WTC11 (cell line): ENCODE data around the gene EXO5. TPM values are rescaled to one million over a fixed set of nuclear protein-coding genes. Genes with fewer than 3 reads are reported as not detected.

Source experiments
- ATAC-seq: fragments of 200-7000 bp; cut with Tn5 transposase; 2 replicates; pipeline ENCODE4 v1.10.0; 2021; ENCODE audit warnings: mild to moderate bottlenecking, moderate library complexity
- CTCF ChIA-PET: fragments of 300-600 bp; sonication (Branson Sonifier 250); formaldehyde crosslinking; loops from one replicate; lab custom pipeline; 2021; ENCODE audit warnings: antibody characterized with exemption; lab: Charles Lee
- POLR2A ChIA-PET: fragments of 350-600 bp; sonication (Branson Sonifier 250); formaldehyde crosslinking; loops from one replicate; lab custom pipeline; 2021; ENCODE audit warnings: antibody characterized with exemption; lab: Charles Lee
- DNase-seq: peaks from one replicate; pipeline ENCODE4 v3.0.0; 2021; ENCODE audit warnings: low spot score
- H3K27ac Mint-ChIP-seq: 2 replicates; pipeline ENCODE4 v1.8.0; 2021; ENCODE audit warnings: mixed read lengths
- H3K27me3 Mint-ChIP-seq: 2 replicates; pipeline ENCODE4 v1.8.0; 2021; ENCODE audit warnings: low read depth, mild to moderate bottlenecking, moderate library complexity, mixed read lengths
- H3K36me3 Mint-ChIP-seq: 2 replicates; pipeline ENCODE4 v1.8.0; 2021; ENCODE audit warnings: mixed read lengths
- H3K4me1 Mint-ChIP-seq: 2 replicates; pipeline ENCODE4 v1.8.0; 2022; ENCODE audit warnings: mixed read lengths
- H3K4me3 Mint-ChIP-seq: 2 replicates; pipeline ENCODE4 v1.8.0; 2021; ENCODE audit warnings: mild to moderate bottlenecking, moderate library complexity, mixed read lengths
- H3K9me3 Mint-ChIP-seq: 2 replicates; pipeline ENCODE4 v1.8.0; 2021; ENCODE audit warnings: mixed read lengths
- CDX4 ChIP-seq: fragments of 250-450 bp; sonication (Bioruptor Pico); IDR thresholded peaks from 2 replicates; pipeline ENCODE4 v1.9.0; 2021; ENCODE audit warnings: moderate library complexity, mild to moderate bottlenecking, inconsistent platforms, borderline replicate concordance
- FOXJ3 ChIP-seq: sonication (generic); formaldehyde crosslinking; IDR thresholded peaks from 2 replicates; pipeline ENCODE4 v1.9.0; 2021; ENCODE audit warnings: missing genetic modification reagents, mild to moderate bottlenecking, borderline replicate concordance
- FOXK1 ChIP-seq: sonication (generic); formaldehyde crosslinking; IDR thresholded peaks from 2 replicates; pipeline ENCODE4 v1.8.0; 2022; ENCODE audit warnings: mild to moderate bottlenecking, moderate library complexity, missing genetic modification reagents
- FOXP1 ChIP-seq: sonication (generic); formaldehyde crosslinking; IDR thresholded peaks from 2 replicates; pipeline ENCODE4 v1.8.0; 2022; ENCODE audit warnings: missing genetic modification reagents, mild to moderate bottlenecking, moderate library complexity, borderline replicate concordance
- GTF2I ChIP-seq: fragments of 250-450 bp; sonication (Bioruptor Pico); conservative IDR thresholded peaks from 2 replicates; pipeline ENCODE4 v1.4.0; 2021; ENCODE audit warnings: mild to moderate bottlenecking
- HMGA2 ChIP-seq: fragments of 250-450 bp; sonication (Bioruptor Pico); IDR thresholded peaks from 2 replicates; pipeline ENCODE4 v1.4.0; 2021; ENCODE audit warnings: mild to moderate bottlenecking, moderate library complexity
- JUN ChIP-seq: sonication (generic); formaldehyde crosslinking; IDR thresholded peaks from 2 replicates; pipeline ENCODE4 v1.8.0; 2023; ENCODE audit warnings: mild to moderate bottlenecking, missing genetic modification reagents
- MLX ChIP-seq: sonication (generic); formaldehyde crosslinking; IDR thresholded peaks from 2 replicates; pipeline ENCODE4 v1.8.1; 2023; ENCODE audit warnings: mild to moderate bottlenecking, missing genetic modification reagents, moderate library complexity
- NFATC4 ChIP-seq: fragments of 250-450 bp; sonication (Bioruptor Pico); IDR thresholded peaks from 2 replicates; pipeline ENCODE4 v1.9.0; 2021; ENCODE audit warnings: mild to moderate bottlenecking
- NFE2L1 ChIP-seq: sonication (generic); formaldehyde crosslinking; IDR thresholded peaks from 2 replicates; pipeline ENCODE4 v1.8.1; 2023; ENCODE audit warnings: missing genetic modification reagents
- OVOL2 ChIP-seq: fragments of 250-450 bp; sonication (Bioruptor Pico); IDR thresholded peaks from 2 replicates; pipeline ENCODE4 v1.9.0; 2021; ENCODE audit warnings: mild to moderate bottlenecking, borderline replicate concordance
- TEAD4 ChIP-seq: sonication (generic); formaldehyde crosslinking; IDR thresholded peaks from 2 replicates; pipeline ENCODE4 v1.8.0; 2022; ENCODE audit warnings: mild to moderate bottlenecking, missing genetic modification reagents
- ZBTB43 ChIP-seq: sonication (generic); formaldehyde crosslinking; IDR thresholded peaks from 2 replicates; pipeline ENCODE4 v1.8.1; 2023; ENCODE audit warnings: mild to moderate bottlenecking, missing genetic modification reagents
- ZNF219 ChIP-seq: sonication (generic); formaldehyde crosslinking; IDR thresholded peaks from 2 replicates; pipeline ENCODE4 v1.8.0; 2023; ENCODE audit warnings: missing genetic modification reagents, mild to moderate bottlenecking, borderline replicate concordance
- ZNF416 ChIP-seq: fragments of 250-450 bp; sonication (Bioruptor Pico); IDR thresholded peaks from 2 replicates; pipeline ENCODE4 v1.9.0; 2021; ENCODE audit warnings: mild to moderate bottlenecking, inconsistent platforms
- total RNA-seq: library from RNA; stranded (reverse); gene quantifications from 3 replicates; pipeline ENCODE4 v1.2.3, GENCODE V29; 2021
- TF ChIP-seq, protein P1 (sequence below): fragments of 200-600 bp; IDR thresholded peaks from 2 replicates; pipeline ENCODE4 v1.8.0; 2022; ENCODE audit warnings: antibody characterized with exemption
- TF ChIP-seq, protein P2 (sequence below): sonication (generic); formaldehyde crosslinking; IDR thresholded peaks from 2 replicates; pipeline ENCODE4 v1.8.1; 2022; ENCODE audit warnings: mild to moderate bottlenecking, moderate library complexity, missing genetic modification reagents
- TF ChIP-seq, protein P3 (sequence below): sonication (generic); formaldehyde crosslinking; IDR thresholded peaks from 2 replicates; pipeline ENCODE4 v1.8.0; 2022; ENCODE audit warnings: mild to moderate bottlenecking, missing genetic modification reagents
- TF ChIP-seq, protein P4 (sequence below): sonication (generic); formaldehyde crosslinking; IDR thresholded peaks from 2 replicates; pipeline ENCODE4 v1.8.1; 2023; ENCODE audit warnings: mild to moderate bottlenecking, missing genetic modification reagents

Gene EXO5
- total RNA-seq, 1 experiment from 2014 or later: 5.5 TPM

DNA sequence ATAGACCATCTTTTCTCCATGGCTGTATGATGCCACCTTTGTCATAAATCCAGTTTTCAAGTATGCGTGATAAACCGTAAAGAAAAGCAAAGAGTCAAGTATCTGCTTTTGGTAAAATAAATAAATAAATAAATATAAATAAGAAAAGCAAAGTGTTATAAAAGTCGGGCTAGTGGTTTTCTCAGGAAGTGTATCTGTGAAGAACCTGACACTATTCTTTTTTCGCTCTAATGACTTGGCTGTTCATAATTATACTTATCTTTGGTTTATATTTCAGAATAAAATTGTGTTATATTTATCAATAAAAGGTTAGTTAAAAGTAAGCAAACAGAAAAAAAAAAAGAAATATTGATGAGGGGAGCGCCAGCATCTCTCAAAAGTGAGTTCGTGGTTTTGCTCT, 594 bp upstream of the EXO5 start (continued):
- TF ChIP-seq, protein P1, sequence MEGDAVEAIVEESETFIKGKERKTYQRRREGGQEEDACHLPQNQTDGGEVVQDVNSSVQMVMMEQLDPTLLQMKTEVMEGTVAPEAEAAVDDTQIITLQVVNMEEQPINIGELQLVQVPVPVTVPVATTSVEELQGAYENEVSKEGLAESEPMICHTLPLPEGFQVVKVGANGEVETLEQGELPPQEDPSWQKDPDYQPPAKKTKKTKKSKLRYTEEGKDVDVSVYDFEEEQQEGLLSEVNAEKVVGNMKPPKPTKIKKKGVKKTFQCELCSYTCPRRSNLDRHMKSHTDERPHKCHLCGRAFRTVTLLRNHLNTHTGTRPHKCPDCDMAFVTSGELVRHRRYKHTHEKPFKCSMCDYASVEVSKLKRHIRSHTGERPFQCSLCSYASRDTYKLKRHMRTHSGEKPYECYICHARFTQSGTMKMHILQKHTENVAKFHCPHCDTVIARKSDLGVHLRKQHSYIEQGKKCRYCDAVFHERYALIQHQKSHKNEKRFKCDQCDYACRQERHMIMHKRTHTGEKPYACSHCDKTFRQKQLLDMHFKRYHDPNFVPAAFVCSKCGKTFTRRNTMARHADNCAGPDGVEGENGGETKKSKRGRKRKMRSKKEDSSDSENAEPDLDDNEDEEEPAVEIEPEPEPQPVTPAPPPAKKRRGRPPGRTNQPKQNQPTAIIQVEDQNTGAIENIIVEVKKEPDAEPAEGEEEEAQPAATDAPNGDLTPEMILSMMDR: no peak
- no peak for TF ChIP-seq ZNF219
- TF ChIP-seq JUN: no peak
- no peak for TF ChIP-seq FOXJ3 (CRISPR knock-in tag)
- TF ChIP-seq CDX4 (CRISPR knock-in tag): no peak
- no peak for TF ChIP-seq GTF2I (CRISPR knock-in tag)
- TF ChIP-seq, protein P2, sequence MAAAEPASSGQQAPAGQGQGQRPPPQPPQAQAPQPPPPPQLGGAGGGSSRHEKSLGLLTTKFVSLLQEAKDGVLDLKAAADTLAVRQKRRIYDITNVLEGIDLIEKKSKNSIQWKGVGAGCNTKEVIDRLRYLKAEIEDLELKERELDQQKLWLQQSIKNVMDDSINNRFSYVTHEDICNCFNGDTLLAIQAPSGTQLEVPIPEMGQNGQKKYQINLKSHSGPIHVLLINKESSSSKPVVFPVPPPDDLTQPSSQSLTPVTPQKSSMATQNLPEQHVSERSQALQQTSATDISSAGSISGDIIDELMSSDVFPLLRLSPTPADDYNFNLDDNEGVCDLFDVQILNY (CRISPR knock-in tag): no peak
- TF ChIP-seq, all 79 proteins: peak for 0

DNA sequence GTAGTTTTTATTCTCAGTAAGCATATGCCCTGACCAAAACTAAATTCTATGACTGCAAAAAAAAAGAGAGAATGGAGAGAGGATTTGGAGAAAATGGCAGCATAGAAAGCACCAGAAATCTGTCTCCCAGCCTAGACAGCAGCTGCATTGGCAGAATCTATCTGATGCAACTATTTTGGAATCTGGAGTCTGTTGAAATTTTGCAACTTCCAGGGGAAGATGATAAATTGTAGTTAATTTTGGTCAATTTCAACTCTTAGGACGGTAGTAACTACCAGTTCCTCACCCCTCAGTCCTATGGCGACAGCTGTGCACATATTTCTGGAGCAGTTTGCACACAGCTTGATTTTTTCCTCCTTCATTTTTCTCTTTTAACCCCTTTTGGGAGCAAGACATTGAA, 10.9 kb downstream of the EXO5 start:
- DNase-seq: no peak
- Mint-ChIP-seq H3K27me3 (peaks cover 17% of the 10 kb centered on the region), H3K4me1 (no peaks in the 10 kb centered on the region), H3K4me3 (no peak overlapping the region), H3K9me3 (peaks cover 57% of the 10 kb centered on the region), H3K27ac (no peak overlapping the region), H3K36me3 (peaks cover 24% of the 10 kb centered on the region)
- ATAC-seq: no peak
- TF ChIP-seq FOXP1 (CRISPR knock-in tag) (no peak), ZBTB43 (CRISPR knock-in tag) (no peak), NFE2L1 (CRISPR knock-in tag) (no peak), HMGA2 (CRISPR knock-in tag) (no peak), OVOL2 (CRISPR knock-in tag) (no peak), MLX (CRISPR knock-in tag) (no peak), TEAD4 (CRISPR knock-in tag) (no peak), ZNF416 (no peak), FOXK1 (CRISPR knock-in tag) (no peak), ZNF219 (no peak), NFATC4 (CRISPR knock-in tag) (no peak)
- TF ChIP-seq, protein P3, sequence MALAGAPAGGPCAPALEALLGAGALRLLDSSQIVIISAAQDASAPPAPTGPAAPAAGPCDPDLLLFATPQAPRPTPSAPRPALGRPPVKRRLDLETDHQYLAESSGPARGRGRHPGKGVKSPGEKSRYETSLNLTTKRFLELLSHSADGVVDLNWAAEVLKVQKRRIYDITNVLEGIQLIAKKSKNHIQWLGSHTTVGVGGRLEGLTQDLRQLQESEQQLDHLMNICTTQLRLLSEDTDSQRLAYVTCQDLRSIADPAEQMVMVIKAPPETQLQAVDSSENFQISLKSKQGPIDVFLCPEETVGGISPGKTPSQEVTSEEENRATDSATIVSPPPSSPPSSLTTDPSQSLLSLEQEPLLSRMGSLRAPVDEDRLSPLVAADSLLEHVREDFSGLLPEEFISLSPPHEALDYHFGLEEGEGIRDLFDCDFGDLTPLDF (CRISPR knock-in tag): no peak
- TF ChIP-seq, protein P4, sequence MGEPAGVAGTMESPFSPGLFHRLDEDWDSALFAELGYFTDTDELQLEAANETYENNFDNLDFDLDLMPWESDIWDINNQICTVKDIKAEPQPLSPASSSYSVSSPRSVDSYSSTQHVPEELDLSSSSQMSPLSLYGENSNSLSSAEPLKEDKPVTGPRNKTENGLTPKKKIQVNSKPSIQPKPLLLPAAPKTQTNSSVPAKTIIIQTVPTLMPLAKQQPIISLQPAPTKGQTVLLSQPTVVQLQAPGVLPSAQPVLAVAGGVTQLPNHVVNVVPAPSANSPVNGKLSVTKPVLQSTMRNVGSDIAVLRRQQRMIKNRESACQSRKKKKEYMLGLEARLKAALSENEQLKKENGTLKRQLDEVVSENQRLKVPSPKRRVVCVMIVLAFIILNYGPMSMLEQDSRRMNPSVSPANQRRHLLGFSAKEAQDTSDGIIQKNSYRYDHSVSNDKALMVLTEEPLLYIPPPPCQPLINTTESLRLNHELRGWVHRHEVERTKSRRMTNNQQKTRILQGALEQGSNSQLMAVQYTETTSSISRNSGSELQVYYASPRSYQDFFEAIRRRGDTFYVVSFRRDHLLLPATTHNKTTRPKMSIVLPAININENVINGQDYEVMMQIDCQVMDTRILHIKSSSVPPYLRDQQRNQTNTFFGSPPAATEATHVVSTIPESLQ: no peak
- ChIA-PET CTCF (no interaction called here), POLR2A (no interaction called here)
